Vagina (tissue), 2 donors: Measurements from ENCODE around the gene PML. TPM values are rescaled to one million over a fixed set of nuclear protein-coding genes. Genes with fewer than 3 reads are reported as not detected.
"Not testable (repeated sequence)": the region's sequence is repeated elsewhere in the genome, so short reads cannot be mapped to it uniquely, and the experiment has no call there.

ENCODE experiments used
- DNase-seq, 2 donors: peaks; one replicate each; pipeline ENCODE4 v3.0.0-alpha.2; 2017; ENCODE audit errors: extremely low spot score in 2 of 2
- H3K27ac ChIP-seq: fragments of 200-600 bp; sonication (generic); one replicate; pipeline ENCODE4 v1.5.1; 2019
- H3K27me3 ChIP-seq: fragments of 200-600 bp; sonication (generic); one replicate; pipeline ENCODE4 v1.5.1; 2019
- H3K36me3 ChIP-seq, 2 donors: fragments of 200-600 bp; sonication (generic); one replicate each; pipeline ENCODE4 v1.5.1; 2017 to 2019
- H3K4me1 ChIP-seq: fragments of 200-600 bp; sonication (generic); one replicate; pipeline ENCODE4 v1.5.1; 2019
- H3K4me3 ChIP-seq, 2 donors: fragments of 200-600 bp; sonication (generic); 1 replicate in 1 of 2; 2 replicates in 1 of 2; pipeline ENCODE4 v1.5.1; 2016 to 2019
- H3K9me3 ChIP-seq: fragments of 200-600 bp; sonication (generic); one replicate; pipeline ENCODE4 v1.5.1; 2019
- CTCF ChIP-seq, 3 experiments: fragments of 450-650 bp in 2 of 3; fragments of 200-600 bp in 1 of 3; sonication (generic) in 1 of 3; IDR thresholded peaks; one replicate each; pipeline ENCODE4 v1.5.1; 2017 to 2019; ENCODE audit warnings: antibody characterized with exemption in 3 of 3, mild to moderate bottlenecking in 2 of 3, moderate library complexity in 2 of 3
- POLR2A ChIP-seq, 2 donors: fragments of 450-650 bp; IDR thresholded peaks; one replicate each; pipeline ENCODE4 v1.6.1; 2017; ENCODE audit warnings: antibody characterized with exemption in 2 of 2, mild to moderate bottlenecking in 2 of 2, moderate library complexity in 2 of 2
- POLR2AphosphoS5 ChIP-seq, 2 donors: sonication (generic); formaldehyde crosslinking; IDR thresholded peaks; one replicate each; pipeline ENCODE4 v1.9.0; 2017; ENCODE audit warnings: antibody characterized with exemption in 2 of 2, mild to moderate bottlenecking in 2 of 2, low read depth in 1 of 2; ENCODE audit not compliant: insufficient read depth in 1 of 2
- intact Hi-C: fragments of 100-400 bp; cut with DNase I; formaldehyde crosslinking; loops from one replicate; pipeline ENCODE4 v1.15.1; 2023
- total RNA-seq: library from RNA; depleted of rRNA; stranded (reverse); fragments of >200 nt; gene quantifications from one replicate; pipeline ENCODE4 v1.2.3, GENCODE V29; 2016

PML gene
- total RNA-seq, 1 donor from 2014 or later = 107 TPM

- TF ChIP-seq CTCF (IDR thresholded peaks at IDR 0.05) (no peak), POLR2A (IDR thresholded peaks at IDR 0.05) (no peak), POLR2AphosphoS5 (IDR thresholded peaks at IDR 0.05; ENCODE audit: insufficient read depth in 1 of 2, low read depth in 1 of 2) (no peak)
- H3K27ac ChIP-seq = no peak overlapping the region
- DNase-seq = no peak
- no peaks in the 10 kb centered on the region for H3K27me3 ChIP-seq
- no peaks in the 10 kb centered on the region for H3K36me3 ChIP-seq
- H3K9me3 ChIP-seq = no peaks in the 10 kb centered on the region
- intact Hi-C loops = loop anchor here (10.0 kb wide), 1 partner anchor 259 kb away; no protein-coding TSS in a partner anchor
- H3K4me1 ChIP-seq = peaks cover 28% of the 10 kb centered on the region
- no peak overlapping the region for H3K4me3 ChIP-seq
These were observed 61.3 kb downstream of the PML start for GRCh38 chr15:74055804-74056203.

- H3K4me1 ChIP-seq = peaks cover 23% of the 10 kb centered on the region
- H3K4me3 ChIP-seq, H3K9me3 ChIP-seq, H3K36me3 ChIP-seq, H3K27ac ChIP-seq, H3K27me3 ChIP-seq, DNase-seq: not testable (repeated sequence)
- intact Hi-C loops = loop anchor here (10.0 kb wide), 1 partner anchor 258 kb away; no protein-coding TSS in a partner anchor
These were observed 61.8 kb downstream of the PML start for GRCh38 chr15:74056330-74056729.

GRCh38 chr15:74059050-74059833 lies 64.7 kb downstream of the PML start:
- H3K4me1 ChIP-seq, DNase-seq, H3K4me3 ChIP-seq, H3K27me3 ChIP-seq, H3K36me3 ChIP-seq, H3K9me3 ChIP-seq, H3K27ac ChIP-seq: not testable (repeated sequence)
- intact Hi-C loops = loop anchor here (10.0 kb wide), 1 partner anchor 256 kb away; no protein-coding TSS in a partner anchor

GRCh38 chr15:74060251-74060650 lies 65.7 kb downstream of the PML start:
- Histone ChIP-seq H3K4me3 (no peak overlapping the region), H3K36me3 (no peaks in the 10 kb centered on the region), H3K27me3 (no peaks in the 10 kb centered on the region), H3K9me3 (no peaks in the 10 kb centered on the region), H3K4me1 (no peaks in the 10 kb centered on the region), H3K27ac (no peak overlapping the region)
- TF ChIP-seq POLR2A (IDR thresholded peaks at IDR 0.05) (no peak), POLR2AphosphoS5 (IDR thresholded peaks at IDR 0.05; ENCODE audit: insufficient read depth in 1 of 2, low read depth in 1 of 2) (no peak), CTCF (IDR thresholded peaks at IDR 0.05) (no peak)
- intact Hi-C loops = no loop called here
- no peak for DNase-seq

GRCh38 chr15:74062236-74062635 lies 67.7 kb downstream of the PML start:
- no peak overlapping the region for H3K27ac ChIP-seq
- H3K27me3 ChIP-seq = no peaks in the 10 kb centered on the region
- no peaks in the 10 kb centered on the region for H3K36me3 ChIP-seq
- intact Hi-C loops = no loop called here
- no peak for DNase-seq
- H3K4me1 ChIP-seq = no peaks in the 10 kb centered on the region
- H3K4me3 ChIP-seq = no peak overlapping the region
- TF ChIP-seq POLR2A (IDR thresholded peaks at IDR 0.05) = no peak
- TF ChIP-seq CTCF (IDR thresholded peaks at IDR 0.05) = no peak
- TF ChIP-seq POLR2AphosphoS5 (IDR thresholded peaks at IDR 0.05; ENCODE audit: insufficient read depth in 1 of 2, low read depth in 1 of 2) = no peak
- no peaks in the 10 kb centered on the region for H3K9me3 ChIP-seq

- no peak for TF ChIP-seq POLR2A (IDR thresholded peaks at IDR 0.05)
- no peak for TF ChIP-seq CTCF (IDR thresholded peaks at IDR 0.05)
- TF ChIP-seq POLR2AphosphoS5 (IDR thresholded peaks at IDR 0.05; ENCODE audit: insufficient read depth in 1 of 2, low read depth in 1 of 2) = no peak
- no peaks in the 10 kb centered on the region for H3K9me3 ChIP-seq
- H3K27ac ChIP-seq = no peak overlapping the region
- H3K4me3 ChIP-seq = no peak overlapping the region
- H3K4me1 ChIP-seq = no peaks in the 10 kb centered on the region
- H3K36me3 ChIP-seq = no peaks in the 10 kb centered on the region
- H3K27me3 ChIP-seq = no peaks in the 10 kb centered on the region
- DNase-seq = no peak
- intact Hi-C loops = no loop called here
These were observed 68.2 kb downstream of the PML start for GRCh38 chr15:74062671-74063070.

- H3K36me3 ChIP-seq, intact Hi-C loops, DNase-seq: not testable (repeated sequence)
These were observed 69.1 kb downstream of the PML start for GRCh38 chr15:74063425-74064146.

GRCh38 chr15:74064183-74064582 lies 69.7 kb downstream of the PML start:
- H3K27ac ChIP-seq, H3K36me3 ChIP-seq, DNase-seq, H3K4me1 ChIP-seq, intact Hi-C loops, H3K4me3 ChIP-seq, H3K27me3 ChIP-seq, H3K9me3 ChIP-seq: not testable (repeated sequence)

More at GRCh38 chr15:74063425-74064146, 69.1 kb downstream of the PML start:
- H3K9me3 ChIP-seq, H3K4me3 ChIP-seq, H3K27me3 ChIP-seq, H3K4me1 ChIP-seq, H3K27ac ChIP-seq: not testable (repeated sequence)
